Measurements from ENCODE around the gene GPR45. TPM values are rescaled to one million over a fixed set of nuclear protein-coding genes. Genes with fewer than 3 reads are reported as not detected.

Gene GPR45
- total RNA-seq, 1 donor from 2014 or later: not detected

DNA sequence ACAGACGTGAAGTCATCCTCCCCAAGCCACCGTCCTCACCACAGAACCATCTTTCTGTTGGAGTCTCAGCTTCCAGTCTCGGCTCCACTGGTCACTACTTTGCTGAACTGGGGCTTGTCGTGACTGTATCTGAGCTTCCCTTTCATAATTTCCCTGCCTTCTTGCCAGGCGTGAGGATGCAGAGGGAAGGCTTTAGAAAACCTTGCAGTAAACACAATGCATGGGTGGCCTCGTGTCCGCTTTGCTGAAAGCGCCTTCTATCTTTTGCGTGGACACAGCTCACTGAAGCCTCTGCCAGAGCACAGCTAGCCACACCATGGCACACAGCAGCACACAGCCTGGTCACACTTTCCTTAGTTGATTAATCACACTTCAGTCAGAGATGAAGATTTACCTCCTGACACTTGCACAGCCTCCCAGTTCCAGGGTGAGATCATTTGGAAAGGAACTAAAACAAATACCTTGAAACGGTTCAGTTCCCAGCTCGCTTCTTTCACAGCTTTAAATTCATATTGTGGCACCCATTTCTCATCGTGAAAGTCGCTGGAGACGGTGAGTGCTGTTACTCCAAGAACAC is 2.8 kb upstream of the GPR45 start:
- DNase-seq (no peak), ATAC-seq (ENCODE audit: low read depth) (no peak)
- Mint-ChIP-seq H3K9me3 (no peaks in the 10 kb centered on the region), H3K4me3 (no peak overlapping the region), H3K27ac (no peak overlapping the region), H3K4me1 (peaks cover 25% of the 10 kb centered on the region), H3K27me3 (no peaks in the 10 kb centered on the region), H3K36me3 (ENCODE audit: low read depth) (no peaks in the 10 kb centered on the region)
- POLR2A ChIA-PET: no interaction called here
- TF ChIP-seq CTCF (IDR thresholded peaks at IDR 0.05): no peak
- intact Hi-C loops (cut with micrococcal nuclease): loop anchor here (5.0 to 10.0 kb wide), 5 partner anchors 64 to 1281 kb away; partner anchors contain the start of gene POU3F3
- CTCF ChIA-PET: interaction anchor here (12.6 kb wide), 1 partner anchor 125 kb away, joined by 258 read pairs; no protein-coding TSS in a partner anchor

GRCh38 chr2:105239924-105240323 is 1.6 kb upstream of the GPR45 start:
- DNase-seq: no peak
- Mint-ChIP-seq H3K27ac (no peak overlapping the region), H3K4me3 (no peak overlapping the region), H3K4me1 (peaks cover 25% of the 10 kb centered on the region), H3K27me3 (no peaks in the 10 kb centered on the region), H3K9me3 (no peaks in the 10 kb centered on the region), H3K36me3 (ENCODE audit: low read depth) (no peaks in the 10 kb centered on the region)
- ChIA-PET POLR2A (no interaction called here), CTCF (interaction anchor here (12.6 kb wide), 1 partner anchor 126 kb away, joined by 258 read pairs; no protein-coding TSS in a partner anchor)
- no peak for TF ChIP-seq CTCF (IDR thresholded peaks at IDR 0.05)
- ATAC-seq (ENCODE audit: low read depth): no peak
- intact Hi-C loops (cut with micrococcal nuclease): loop anchor here (5.0 to 10.0 kb wide), 5 partner anchors 65 to 1283 kb away; partner anchors contain the start of gene POU3F3

DNA sequence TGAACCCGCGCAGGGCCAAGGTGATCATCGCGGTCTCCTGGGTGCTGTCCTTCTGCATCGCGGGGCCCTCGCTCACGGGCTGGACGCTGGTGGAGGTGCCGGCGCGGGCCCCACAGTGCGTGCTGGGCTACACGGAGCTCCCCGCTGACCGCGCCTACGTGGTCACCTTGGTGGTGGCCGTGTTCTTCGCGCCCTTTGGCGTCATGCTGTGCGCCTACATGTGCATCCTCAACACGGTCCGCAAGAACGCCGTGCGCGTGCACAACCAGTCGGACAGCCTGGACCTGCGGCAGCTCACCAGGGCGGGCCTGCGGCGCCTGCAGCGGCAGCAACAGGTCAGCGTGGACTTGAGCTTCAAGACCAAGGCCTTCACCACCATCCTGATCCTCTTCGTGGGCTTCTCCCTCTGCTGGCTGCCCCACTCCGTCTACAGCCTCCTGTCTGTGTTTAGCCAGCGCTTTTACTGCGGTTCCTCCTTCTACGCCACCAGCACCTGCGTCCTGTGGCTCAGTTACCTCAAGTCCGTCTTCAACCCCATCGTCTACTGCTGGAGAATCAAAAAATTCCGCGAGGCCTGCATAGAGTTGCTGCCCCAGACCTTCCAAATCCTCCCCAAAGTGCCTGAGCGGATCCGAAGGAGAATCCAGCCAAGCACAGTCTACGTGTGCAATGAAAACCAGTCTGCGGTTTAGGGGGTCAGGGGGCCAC is 897 bp downstream of the GPR45 start:
- TF ChIP-seq CTCF (IDR thresholded peaks at IDR 0.05): no peak
- Mint-ChIP-seq H3K36me3 (ENCODE audit: low read depth) (no peaks in the 10 kb centered on the region), H3K9me3 (no peaks in the 10 kb centered on the region), H3K27me3 (no peaks in the 10 kb centered on the region), H3K4me3 (no peak overlapping the region), H3K27ac (no peak overlapping the region), H3K4me1 (peaks cover 14% of the 10 kb centered on the region)
- POLR2A ChIA-PET: no interaction called here
- ATAC-seq (ENCODE audit: low read depth) (no peak), DNase-seq (no peak)
- intact Hi-C loops (cut with micrococcal nuclease): no loop called here
- CTCF ChIA-PET: no interaction called here

GRCh38 chr2:105243961-105244360 is 2.4 kb downstream of the GPR45 start:
- Mint-ChIP-seq H3K4me1 (peaks cover 3% of the 10 kb centered on the region), H3K27me3 (no peaks in the 10 kb centered on the region), H3K4me3 (no peak overlapping the region), H3K36me3 (ENCODE audit: low read depth) (no peaks in the 10 kb centered on the region), H3K27ac (no peak overlapping the region), H3K9me3 (no peaks in the 10 kb centered on the region)
- intact Hi-C loops (cut with micrococcal nuclease): no loop called here
- POLR2A ChIA-PET: no interaction called here
- CTCF ChIA-PET: no interaction called here
- TF ChIP-seq CTCF (IDR thresholded peaks at IDR 0.05): no peak
- DNase-seq (no peak), ATAC-seq (ENCODE audit: low read depth) (no peak)

DNA sequence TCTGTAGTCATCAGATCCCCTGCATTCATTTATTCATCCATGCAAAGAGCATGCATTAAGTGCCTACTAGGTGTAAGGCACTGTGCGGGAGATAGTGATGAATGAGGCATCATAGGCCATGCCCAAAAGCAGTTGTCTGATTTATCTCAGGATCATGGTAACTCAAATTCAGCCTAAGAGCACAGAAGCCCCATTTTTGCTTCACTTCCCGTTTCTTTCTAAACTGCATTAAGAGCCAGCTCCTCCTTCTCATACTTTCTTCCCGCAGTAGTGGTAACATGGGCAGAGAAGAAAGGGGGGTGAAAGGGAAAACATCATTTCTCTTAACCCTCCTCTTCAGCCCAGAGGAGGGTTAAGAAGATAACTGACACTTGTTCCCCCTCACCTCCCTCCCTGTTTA is 2.9 kb downstream of the GPR45 start:
- DNase-seq: no peak
- intact Hi-C loops (cut with micrococcal nuclease): no loop called here
- Mint-ChIP-seq H3K4me3 (no peak overlapping the region), H3K9me3 (no peaks in the 10 kb centered on the region), H3K27me3 (no peaks in the 10 kb centered on the region), H3K27ac (no peak overlapping the region), H3K4me1 (no peaks in the 10 kb centered on the region), H3K36me3 (ENCODE audit: low read depth) (no peaks in the 10 kb centered on the region)
- ChIA-PET CTCF (no interaction called here), POLR2A (no interaction called here)
- ATAC-seq (ENCODE audit: low read depth): no peak
- TF ChIP-seq CTCF (IDR thresholded peaks at IDR 0.05): no peak

All from activated B cell treated with CpG ODN at 0.5 μM for 24 hours (primary cell).